ENCODE data around the gene SKP1.

SKP1 gene

DNA sequence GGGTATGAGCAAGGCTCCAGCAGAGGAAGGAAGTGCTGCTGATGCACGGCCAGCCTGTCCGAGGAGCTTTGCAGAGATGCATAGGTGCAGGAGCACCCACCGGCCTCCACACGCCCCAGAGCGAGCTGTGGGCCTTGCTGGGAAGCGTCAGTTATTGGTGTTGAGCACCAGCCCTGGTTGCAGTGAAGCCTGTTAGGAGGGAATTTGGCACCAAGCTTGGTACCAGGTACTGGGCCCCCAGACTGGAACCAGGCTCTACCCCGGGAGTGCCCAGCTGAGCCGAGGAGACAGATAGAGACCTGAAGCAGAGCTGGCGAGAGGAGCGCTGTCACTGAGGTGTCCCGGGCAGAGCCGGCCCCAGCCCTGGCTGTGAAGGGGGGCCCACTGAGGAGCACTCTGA lies 57.0 kb downstream of the SKP1 start:
- intact Hi-C loops (cut with DNase I; ENCODE audit: low total_unique reads): no loop called here
- no peak for DNase-seq
- Histone ChIP-seq H3K4me3 (no peak overlapping the region), H3K27me3 (no peaks in the 10 kb centered on the region), H3K9me3 (no peaks in the 10 kb centered on the region), H3K4me1 (peaks cover 0 to 16% (median 6%) of the 10 kb centered on the region in 4 donors), H3K27ac (no peak overlapping the region), H3K36me3 (no peaks in the 10 kb centered on the region)
- TF ChIP-seq, protein P1, sequence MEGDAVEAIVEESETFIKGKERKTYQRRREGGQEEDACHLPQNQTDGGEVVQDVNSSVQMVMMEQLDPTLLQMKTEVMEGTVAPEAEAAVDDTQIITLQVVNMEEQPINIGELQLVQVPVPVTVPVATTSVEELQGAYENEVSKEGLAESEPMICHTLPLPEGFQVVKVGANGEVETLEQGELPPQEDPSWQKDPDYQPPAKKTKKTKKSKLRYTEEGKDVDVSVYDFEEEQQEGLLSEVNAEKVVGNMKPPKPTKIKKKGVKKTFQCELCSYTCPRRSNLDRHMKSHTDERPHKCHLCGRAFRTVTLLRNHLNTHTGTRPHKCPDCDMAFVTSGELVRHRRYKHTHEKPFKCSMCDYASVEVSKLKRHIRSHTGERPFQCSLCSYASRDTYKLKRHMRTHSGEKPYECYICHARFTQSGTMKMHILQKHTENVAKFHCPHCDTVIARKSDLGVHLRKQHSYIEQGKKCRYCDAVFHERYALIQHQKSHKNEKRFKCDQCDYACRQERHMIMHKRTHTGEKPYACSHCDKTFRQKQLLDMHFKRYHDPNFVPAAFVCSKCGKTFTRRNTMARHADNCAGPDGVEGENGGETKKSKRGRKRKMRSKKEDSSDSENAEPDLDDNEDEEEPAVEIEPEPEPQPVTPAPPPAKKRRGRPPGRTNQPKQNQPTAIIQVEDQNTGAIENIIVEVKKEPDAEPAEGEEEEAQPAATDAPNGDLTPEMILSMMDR (IDR thresholded peaks at IDR 0.05): no peak

DNA sequence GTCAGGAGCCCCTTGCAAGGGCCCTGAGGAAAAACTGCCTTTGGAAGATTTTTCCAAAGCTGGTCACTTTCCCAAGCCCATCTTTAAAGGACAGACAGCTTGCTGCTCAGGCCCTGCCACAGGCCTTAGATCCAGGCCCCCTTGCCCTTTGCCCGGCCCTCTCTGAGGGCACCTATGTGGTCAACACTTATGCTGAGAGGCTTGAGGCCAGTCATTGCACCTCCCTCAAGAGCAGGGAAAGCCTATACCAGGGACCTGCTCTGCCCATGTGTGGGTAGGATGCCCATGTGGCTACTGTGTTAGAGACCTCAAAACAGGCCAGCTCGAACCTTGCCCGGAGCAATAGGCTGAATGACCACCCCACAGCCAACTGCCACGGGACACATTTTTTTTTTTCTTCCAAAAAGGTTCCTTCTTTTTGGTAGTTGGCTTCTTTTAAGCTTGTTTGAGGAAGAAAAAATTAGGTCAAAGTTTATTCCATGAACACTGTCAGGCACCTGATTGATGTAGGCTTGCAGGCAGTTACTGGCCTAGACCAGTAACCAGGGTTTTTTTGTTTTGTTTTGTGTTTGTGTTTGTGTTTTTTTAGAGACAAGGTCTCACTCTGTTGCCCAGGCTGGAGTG lies 58.4 kb downstream of the SKP1 start:
- TF ChIP-seq, protein P1 (IDR thresholded peaks at IDR 0.05): no peak
- Histone ChIP-seq H3K4me1 (peaks cover 0 to 22% (median 13%) of the 10 kb centered on the region in 4 donors), H3K4me3 (no peak overlapping the region), H3K27me3 (peaks cover 0 to 3% of the 10 kb centered on the region in 2 donors), H3K36me3 (no peaks in the 10 kb centered on the region), H3K27ac (no peak overlapping the region), H3K9me3 (no peaks in the 10 kb centered on the region)
- DNase-seq: no peak
- intact Hi-C loops (cut with DNase I; ENCODE audit: low total_unique reads): no loop called here

DNA sequence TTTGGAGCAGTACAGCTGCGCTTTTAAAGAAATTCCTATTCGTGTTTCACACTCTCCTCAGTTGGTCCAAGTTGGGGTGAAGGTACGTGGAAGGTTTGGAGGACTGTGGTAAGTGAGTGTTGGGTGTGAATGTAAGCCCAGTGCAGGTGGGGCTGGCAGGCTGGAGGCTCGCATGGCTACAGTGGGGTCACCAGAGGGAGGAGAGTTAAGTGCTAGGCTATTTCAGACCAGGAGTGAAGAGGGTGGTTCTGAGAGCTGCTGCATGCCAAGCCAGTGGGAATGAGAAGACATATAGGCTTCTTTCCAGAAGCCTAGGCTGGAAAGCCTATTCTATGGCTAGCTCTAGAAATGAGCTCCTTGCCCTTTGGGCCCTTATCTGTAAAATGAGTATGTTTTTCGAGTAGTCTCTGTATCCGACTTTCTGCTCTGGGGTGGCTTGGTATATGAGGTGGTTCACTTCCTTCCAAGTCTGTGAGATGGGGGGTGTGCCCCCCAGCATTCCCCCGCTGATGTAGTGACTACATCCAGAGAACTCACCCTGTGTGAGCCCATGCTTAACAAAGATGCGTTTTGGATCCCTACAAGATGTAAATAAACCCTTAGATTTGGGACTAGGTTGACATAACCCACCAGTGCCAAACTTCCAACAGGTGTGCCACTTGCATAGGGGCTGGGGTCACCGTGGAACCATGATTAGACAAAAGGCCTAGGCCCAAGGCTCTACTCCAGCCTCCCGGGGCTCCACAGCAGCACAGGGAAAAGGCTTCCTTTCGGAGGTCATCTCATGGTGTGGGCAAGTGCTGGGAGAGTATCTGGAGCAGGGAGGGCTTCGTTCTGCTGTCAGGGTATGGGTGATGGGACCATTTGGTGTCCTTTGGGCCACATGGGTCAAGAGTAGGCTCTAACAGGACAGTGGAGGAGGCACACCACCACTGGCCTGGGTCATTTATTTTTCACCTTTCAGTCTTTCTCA lies 59.7 kb downstream of the SKP1 start:
- Histone ChIP-seq H3K36me3 (no peaks in the 10 kb centered on the region), H3K9me3 (no peaks in the 10 kb centered on the region), H3K27me3 (peaks cover 0 to 11% of the 10 kb centered on the region in 2 donors), H3K27ac (no peak overlapping the region), H3K4me1 (peaks cover 0 to 31% (median 16%) of the 10 kb centered on the region in 4 donors), H3K4me3 (no peak overlapping the region)
- no peak for DNase-seq
- TF ChIP-seq, protein P1 (IDR thresholded peaks at IDR 0.05): no peak
- intact Hi-C loops (cut with DNase I; ENCODE audit: low total_unique reads): no loop called here

DNA sequence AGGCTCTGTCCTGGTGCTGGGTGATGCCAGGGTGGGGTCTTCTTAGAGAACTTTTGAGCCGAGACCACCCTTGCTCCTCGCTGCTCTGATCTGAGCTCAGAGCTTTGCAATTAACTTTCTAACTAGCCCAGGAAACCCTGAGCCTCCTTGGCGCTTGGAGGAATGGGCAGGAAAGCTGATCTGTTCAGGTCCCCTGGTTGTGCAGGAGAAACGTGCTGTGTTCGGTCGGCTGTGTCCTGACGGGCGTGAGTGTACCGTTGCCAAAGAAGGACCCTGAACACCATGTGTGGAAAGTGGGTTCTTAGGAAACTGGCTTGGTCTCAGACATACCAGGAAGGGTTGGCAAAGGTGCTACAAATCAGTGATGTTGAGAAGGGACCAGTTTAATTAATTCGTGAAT lies 60.5 kb downstream of the SKP1 start:
- Histone ChIP-seq H3K4me3 (no peak overlapping the region), H3K9me3 (no peaks in the 10 kb centered on the region), H3K36me3 (no peaks in the 10 kb centered on the region), H3K27ac (no peak overlapping the region), H3K4me1 (peaks cover 0 to 33% (median 16%) of the 10 kb centered on the region in 4 donors), H3K27me3 (peaks cover 0 to 16% of the 10 kb centered on the region in 2 donors)
- DNase-seq: no peak
- intact Hi-C loops (cut with DNase I; ENCODE audit: low total_unique reads): no loop called here
- TF ChIP-seq, protein P1 (IDR thresholded peaks at IDR 0.05): no peak

DNA sequence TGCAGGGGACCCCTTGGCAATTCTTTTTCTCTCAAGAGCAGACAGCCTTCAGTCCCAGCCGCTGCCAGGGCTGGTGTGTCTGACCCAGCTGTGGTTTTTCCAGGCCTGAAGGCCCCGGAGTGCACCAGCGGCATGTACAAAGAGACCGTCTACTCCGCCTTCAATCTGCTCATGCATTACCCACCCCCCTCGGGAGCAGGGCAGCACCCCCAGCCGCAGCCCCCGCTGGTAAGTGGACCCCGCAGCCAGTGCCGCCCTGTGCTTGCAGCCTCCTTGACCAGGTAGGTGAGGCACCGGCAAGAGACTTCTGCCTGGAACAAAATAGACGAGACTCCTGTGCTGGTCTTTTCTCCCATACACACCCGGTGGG lies 61.0 kb downstream of the SKP1 start:
- Histone ChIP-seq H3K4me1 (peaks cover 0 to 33% (median 16%) of the 10 kb centered on the region in 4 donors), H3K36me3 (no peaks in the 10 kb centered on the region), H3K27ac (no peak overlapping the region), H3K4me3 (no peak overlapping the region), H3K9me3 (no peaks in the 10 kb centered on the region), H3K27me3 (peaks cover 0 to 17% of the 10 kb centered on the region in 2 donors)
- DNase-seq: no peak
- TF ChIP-seq, protein P1 (IDR thresholded peaks at IDR 0.05): no peak
- intact Hi-C loops (cut with DNase I; ENCODE audit: low total_unique reads): no loop called here
